ENCODE results near the gene SECISBP2.

The SECISBP2 gene

DNA sequence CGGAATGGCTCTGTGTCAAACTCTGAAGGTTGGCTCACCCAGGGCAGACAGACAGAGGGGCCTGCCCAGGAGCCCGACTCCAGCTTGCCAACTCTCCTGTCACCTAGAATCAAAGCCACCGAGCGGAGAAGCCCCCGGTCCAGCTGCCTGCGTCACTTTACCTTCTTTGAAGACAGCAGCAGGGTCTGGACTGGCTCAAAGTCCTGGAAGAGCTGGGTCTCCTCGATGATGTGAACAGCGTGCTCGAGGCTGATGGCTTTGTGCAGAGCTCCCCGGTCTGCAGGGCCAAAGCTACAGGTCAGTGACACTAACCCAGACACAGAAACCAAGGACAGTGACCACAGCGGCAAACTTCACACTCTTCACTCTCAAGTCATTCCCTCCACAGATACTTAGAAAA is 67.9 kb downstream of the SECISBP2 start:
- no peak for DNase-seq (ENCODE audit: low read depth)

DNA sequence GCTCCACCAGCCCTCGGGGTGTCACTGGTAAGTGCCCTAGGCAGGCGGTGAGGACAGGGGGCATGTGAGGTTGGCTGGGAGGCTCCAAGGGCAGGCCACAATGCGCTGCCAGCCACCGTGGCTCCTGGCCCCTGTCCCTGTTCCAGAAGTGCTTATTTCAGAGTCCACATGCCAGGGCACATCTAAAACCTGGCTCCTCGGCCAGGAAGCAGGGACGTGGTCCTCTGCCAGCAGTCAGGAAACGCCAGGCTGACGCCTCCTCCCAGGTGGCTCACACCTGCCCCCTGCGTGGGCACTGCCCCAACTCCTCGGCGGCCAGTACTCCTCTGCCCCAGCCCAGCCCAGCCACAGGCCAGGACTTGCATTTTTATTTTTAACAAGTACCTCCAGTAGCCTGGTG is 68.5 kb downstream of the SECISBP2 start:
- no peak for DNase-seq (ENCODE audit: low read depth)
- no peak overlapping the region for H3K4me3 ChIP-seq (ENCODE audit: low read depth, low read length)
- TF ChIP-seq MAX (IDR thresholded peaks at IDR 0.05; ENCODE audit: low read depth, low read length): no peak
- no peak for TF ChIP-seq POLR2A (IDR thresholded peaks at IDR 0.05; ENCODE audit: extremely low read depth, insufficient read length)
- TF ChIP-seq CTCF (IDR thresholded peaks at IDR 0.05; ENCODE audit: low read depth, low read length): no peak
- no peak for TF ChIP-seq MYC (IDR thresholded peaks at IDR 0.05; ENCODE audit: low read depth, low read length)

More for the DNA sequence above, 67.9 kb downstream of the SECISBP2 start:
- no peak for TF ChIP-seq MAX (IDR thresholded peaks at IDR 0.05; ENCODE audit: low read depth, low read length)
- no peak for TF ChIP-seq CTCF (IDR thresholded peaks at IDR 0.05; ENCODE audit: low read depth, low read length)
- no peak for TF ChIP-seq MYC (IDR thresholded peaks at IDR 0.05; ENCODE audit: low read depth, low read length)
- TF ChIP-seq POLR2A (IDR thresholded peaks at IDR 0.05; ENCODE audit: extremely low read depth, insufficient read length): no peak
- H3K4me3 ChIP-seq (ENCODE audit: low read depth, low read length): no peak overlapping the region

GRCh38 chr9:89387197-89387849 is 69.0 kb downstream of the SECISBP2 start:
- no peak overlapping the region for H3K4me3 ChIP-seq (ENCODE audit: low read depth, low read length)
- DNase-seq (ENCODE audit: low read depth): no peak
- TF ChIP-seq MYC (IDR thresholded peaks at IDR 0.05; ENCODE audit: low read depth, low read length) (no peak), CTCF (IDR thresholded peaks at IDR 0.05; ENCODE audit: low read depth, low read length) (no peak), MAX (IDR thresholded peaks at IDR 0.05; ENCODE audit: low read depth, low read length) (no peak), POLR2A (IDR thresholded peaks at IDR 0.05; ENCODE audit: extremely low read depth, insufficient read length) (no peak)

- TF ChIP-seq POLR2A (IDR thresholded peaks at IDR 0.05; ENCODE audit: extremely low read depth, insufficient read length): no peak
- TF ChIP-seq MAX (IDR thresholded peaks at IDR 0.05; ENCODE audit: low read depth, low read length): peak; percentile 71
- TF ChIP-seq MYC (IDR thresholded peaks at IDR 0.05; ENCODE audit: low read depth, low read length): peak; percentile 82
- TF ChIP-seq CTCF (IDR thresholded peaks at IDR 0.05; ENCODE audit: low read depth, low read length): no peak
- DNase-seq (ENCODE audit: low read depth): peak; percentile 96
- H3K4me3 ChIP-seq (ENCODE audit: low read depth, low read length): no peak overlapping the region
Measured at GRCh38 chr9:89388084-89388867, 70.0 kb downstream of the SECISBP2 start.

DNA sequence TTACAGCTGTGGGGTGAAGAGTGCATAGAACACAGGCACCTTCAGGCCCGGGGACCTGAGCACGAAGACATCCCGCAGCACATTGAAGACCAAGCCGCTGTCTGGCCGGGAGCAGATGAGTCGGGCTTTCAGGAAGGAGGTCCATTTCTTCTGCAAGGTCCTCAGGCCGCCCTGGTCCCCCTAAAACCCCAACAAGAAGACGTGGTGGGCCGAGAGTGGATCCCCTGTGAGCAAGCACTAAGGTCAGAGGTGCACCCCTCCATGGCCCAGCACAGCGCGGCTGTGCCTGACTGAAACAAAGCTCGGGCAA is 70.5 kb downstream of the SECISBP2 start:
- H3K4me3 ChIP-seq (ENCODE audit: low read depth, low read length): no peak overlapping the region
- no peak for DNase-seq (ENCODE audit: low read depth)
- TF ChIP-seq MAX (IDR thresholded peaks at IDR 0.05; ENCODE audit: low read depth, low read length) (no peak), MYC (IDR thresholded peaks at IDR 0.05; ENCODE audit: low read depth, low read length) (no peak), POLR2A (IDR thresholded peaks at IDR 0.05; ENCODE audit: extremely low read depth, insufficient read length) (no peak), CTCF (IDR thresholded peaks at IDR 0.05; ENCODE audit: low read depth, low read length) (no peak)

All from NB4 (cell line).